Measurements from ENCODE around the gene CHML. TPM values are rescaled to one million over a fixed set of nuclear protein-coding genes. Genes with fewer than 3 reads are reported as not detected.

The CHML gene
- total and polyA plus RNA-seq, 2 experiments from 2014 or later: 19.9 to 66.8 TPM

GRCh38 chr1:241622669-241623068 lies 17.5 kb downstream of the CHML start:
- H3K9me3 Mint-ChIP-seq: no peaks in the 10 kb centered on the region
- H3K4me3 ChIP-seq: no peak overlapping the region
- no peak for ATAC-seq
- no peak overlapping the region for H2AFZ ChIP-seq
- no peak for DNase-seq (ENCODE audit: low spot score)
- H3K4me2 ChIP-seq: no peak overlapping the region
- peaks cover under 1% of the 10 kb centered on the region; the same call in 1 of the 2 replicates for H3K4me1 ChIP-seq (ENCODE audit: insufficient read depth)
- no peak overlapping the region for H3K27ac Mint-ChIP-seq
- H3K36me3 ChIP-seq (ENCODE audit: insufficient read depth): no peaks in the 10 kb centered on the region; the same call in 1 of the 2 replicates
- peaks cover 3% of the 10 kb centered on the region; the same call in 2 of the 3 replicates for H3K4me1 Mint-ChIP-seq
- H3K79me2 ChIP-seq (replicated peaks; ENCODE audit: insufficient read depth): no peaks in the 10 kb centered on the region
- no peaks in the 10 kb centered on the region for H3F3A ChIP-seq (replicated peaks; ENCODE audit: low read depth)
- no peaks in the 10 kb centered on the region for H3K27me3 ChIP-seq (ENCODE audit: insufficient read depth)
- H3K9me2 ChIP-seq (ENCODE audit: insufficient read depth): no peaks in the 10 kb centered on the region
- peaks cover 3% of the 10 kb centered on the region for H3K27me3 Mint-ChIP-seq (ENCODE audit: insufficient read depth, low read depth, poor library complexity)
- TF ChIP-seq ZNF114 (CRISPR knock-in tag; IDR thresholded peaks at IDR 0.05): no peak
- TF ChIP-seq NANOG (IDR thresholded peaks at IDR 0.05; ENCODE audit: borderline replicate concordance): no peak
- no peak for TF ChIP-seq ETS1 (IDR thresholded peaks at IDR 0.05)
- TF ChIP-seq EZH2phosphoT487 (IDR thresholded peaks at IDR 0.05; ENCODE audit: unreplicated experiment): no peak
- TF ChIP-seq REST (IDR thresholded peaks at IDR 0.05; ENCODE audit: unreplicated experiment): no peak
- TF ChIP-seq STAT1 (IDR thresholded peaks at IDR 0.05; ENCODE audit: unreplicated experiment): no peak
- no peak for TF ChIP-seq CTCF (conservative IDR thresholded peaks at IDR 0.05; ENCODE audit: low read depth in 2 of 2)
- TF ChIP-seq CREB1 (CRISPR knock-in tag; IDR thresholded peaks at IDR 0.05; ENCODE audit: low read depth): no peak
- no peak for TF ChIP-seq JUNB (IDR thresholded peaks at IDR 0.05; ENCODE audit: unreplicated experiment)
- no peak for TF ChIP-seq ZNF462 (CRISPR knock-in tag; IDR thresholded peaks at IDR 0.05)
- TF ChIP-seq ZNF331 (CRISPR knock-in tag; IDR thresholded peaks at IDR 0.05; ENCODE audit: low read depth): no peak
- no peak for TF ChIP-seq POLR2AphosphoS5 (IDR thresholded peaks at IDR 0.05; ENCODE audit: low read depth)
- TF ChIP-seq EZH2 (IDR thresholded peaks at IDR 0.05; ENCODE audit: low read depth, unreplicated experiment): no peak
- H4K20me1 ChIP-seq (replicated peaks; ENCODE audit: insufficient read depth): 0 out of 2 replicates have a peak, but pooled peaks cover 11% of the 10 kb centered on the region
- no peaks in the 10 kb centered on the region for H3K36me3 Mint-ChIP-seq (ENCODE audit: low read depth)
- no peak overlapping the region for H3K27ac ChIP-seq (ENCODE audit: low read depth)
- H3K4me3 Mint-ChIP-seq: no peak overlapping the region

All from GM23338 (cell line).